Adrenal gland (tissue), 12 donors: ENCODE results near the gene GPRC5C. TPM values are rescaled to one million over a fixed set of nuclear protein-coding genes. Genes with fewer than 3 reads are reported as not detected.

Experiments used
- DNase-seq, 7 donors: peaks; one replicate each; pipeline ENCODE4 v3.0.0-alpha.2; 2019 to 2020
- H3K27ac ChIP-seq, 5 donors: fragments of 200-600 bp; sonication (generic) in 4 of 5; 1 replicate in 3 of 5; 2 replicates in 2 of 5; pipeline versions ENCODE4 v1.5.1 to v1.8.0; 2016 to 2020; ENCODE audit warnings: mild to moderate bottlenecking in 1 of 5
- H3K27me3 ChIP-seq: fragments of 200-600 bp; 2 replicates; pipeline ENCODE4 v1.8.0; 2021
- H3K36me3 ChIP-seq, 2 donors: fragments of 200-600 bp; replicated peaks in 1 of 2; 1 replicate in 1 of 2; 2 replicates in 1 of 2; pipeline versions ENCODE4 v1.5.1 to v1.8.0; 2018 to 2022
- H3K4me1 ChIP-seq, 2 donors: fragments of 200-600 bp; replicated peaks in 1 of 2; 1 replicate in 1 of 2; 2 replicates in 1 of 2; pipeline versions ENCODE4 v1.5.1 to v1.8.0; 2018 to 2021
- H3K4me3 ChIP-seq, 4 donors: fragments of 200-600 bp; sonication (generic) in 3 of 4; one replicate each; pipeline ENCODE4 v1.5.1; 2016 to 2018
- H3K9me3 ChIP-seq, 3 donors: fragments of 200-600 bp; sonication (generic) in 1 of 3; replicated peaks in 1 of 3; 1 replicate in 2 of 3; 2 replicates in 1 of 3; pipeline versions ENCODE4 v1.5.1 to v1.8.0; 2016 to 2021
- CTCF ChIP-seq, 6 experiments: fragments of 450-650 bp in 4 of 6; fragments of 200-600 bp in 2 of 6; sonication (generic) in 1 of 6; IDR thresholded peaks; 1 replicate in 5 of 6; 2 replicates in 1 of 6; pipeline versions ENCODE4 v1.5.1 to v1.8.0; 2016 to 2021; ENCODE audit warnings: antibody characterized with exemption in 6 of 6, mild to moderate bottlenecking in 2 of 6, moderate library complexity in 1 of 6
- POLR2A ChIP-seq, 2 donors: fragments of 450-650 bp; IDR thresholded peaks; one replicate each; pipeline ENCODE4 v1.6.1; 2017; ENCODE audit warnings: antibody characterized with exemption in 2 of 2, mild to moderate bottlenecking in 2 of 2, moderate library complexity in 1 of 2
- WGBS, 4 donors: extraction: QIAGEN DNeasy Blood & Tissue Kit in 2 of 4; methylation state at CpG; one replicate each; pipeline versions ENCODE4 v1.1.5 to v1.1.7; 2013 to 2017; 5-methylcytosine and 5-hydroxymethylcytosine counted together
- intact Hi-C, 2 donors: fragments of 100-400 bp; cut with DNase I; formaldehyde crosslinking; loops; one replicate each; pipeline versions ENCODE4 v1.14.1 to v1.15.0; 2022 to 2023
- polyA plus RNA-seq, 3 donors: library from polyadenylated mRNA; stranded (reverse); fragments of 200-250 nt in 2 of 3; fragments of 350-450 nt in 1 of 3; fragmentation: Illumina TruSeq in 1 of 3; extraction: RNeasy Lipid Tissue Mini Kit (QIAGEN cat#74804) in 1 of 3; gene quantifications; one replicate each; pipeline ENCODE4 v1.2.3, GENCODE V29; 2013 to 2014
- total RNA-seq, 9 donors: library from RNA; depleted of rRNA in 4 of 9; stranded (reverse); fragments of >200 nt in 4 of 9; fragments of 120-200 nt in 1 of 9; fragmentation: NEBNext Ultra II Directional in 1 of 9; extraction: Animal tissue kit (Norgen Biotek cat#: 25700) in 1 of 9; gene quantifications; one replicate each; pipeline versions ENCODE4 v1.1.0 to v1.2.4, GENCODE V29; 2013 to 2023
- donor health status: healthy with polysubstance abuse.
- donor health status: Bipolar disorder and iron deficiency.
- donor health status: DM: yes; HTN: yes; CAD: no.
- donor health status: DM: no; HTN: no; CAD: no.
- donor health status: DM: no; HTN: no; CAD: no.
- donor health status: DM: yes; HTN: yes; CAD: no.

The GPRC5C gene
- total and polyA plus RNA-seq, 12 donors = 2.7 to 67.2 (median 30.5) TPM

- intact Hi-C loops = no loop called here
- WGBS, 4 donors = 72 to 81% (median 79%) methylated on average over 4 to 10 of the region's 10 CpGs
- DNase-seq = no peak
- H3K9me3 ChIP-seq = no peaks in the 10 kb centered on the region
- H3K36me3 ChIP-seq = no peaks in the 10 kb centered on the region
- no peak overlapping the region for H3K4me3 ChIP-seq
- H3K27ac ChIP-seq = no peak overlapping the region
- no peaks in the 10 kb centered on the region for H3K27me3 ChIP-seq
- TF ChIP-seq POLR2A (IDR thresholded peaks at IDR 0.05) = no peak
- no peak for TF ChIP-seq CTCF (IDR thresholded peaks at IDR 0.05)
- peaks cover 0 to 3% of the 10 kb centered on the region in 2 donors for H3K4me1 ChIP-seq
Observed at GRCh38 chr17:74461611-74462010, 29.7 kb downstream of the GPRC5C start.

- Histone ChIP-seq H3K9me3 (no peaks in the 10 kb centered on the region), H3K4me3 (no peak overlapping the region), H3K27me3 (peaks cover 12% of the 10 kb centered on the region), H3K4me1 (no peaks in the 10 kb centered on the region), H3K36me3 (no peaks in the 10 kb centered on the region), H3K27ac (no peak overlapping the region)
- intact Hi-C loops = no loop called here
- DNase-seq = no peak
- no peak for TF ChIP-seq POLR2A (IDR thresholded peaks at IDR 0.05)
- TF ChIP-seq CTCF (IDR thresholded peaks at IDR 0.05) = no peak
- WGBS, 4 donors = 76 to 85% (median 81%) methylated on average over 7 of the region's 7 CpGs
Observed at GRCh38 chr17:74464730-74465377, 33.0 kb downstream of the GPRC5C start.

GRCh38 chr17:74465378-74466110 lies 33.7 kb downstream of the GPRC5C start:
- intact Hi-C loops = no loop called here
- Histone ChIP-seq H3K4me1 (no peaks in the 10 kb centered on the region), H3K36me3 (no peaks in the 10 kb centered on the region), H3K27ac (peak overlapping the region in 2 of 5 donors; percentile 69 to 82), H3K9me3 (no peaks in the 10 kb centered on the region), H3K4me3 (no peak overlapping the region), H3K27me3 (peaks cover 12% of the 10 kb centered on the region)
- 69 to 82% (median 74%) methylated on average over 8 of the region's 8 CpGs for WGBS, 4 donors
- no peak for DNase-seq
- TF ChIP-seq CTCF (IDR thresholded peaks at IDR 0.05) (no peak), POLR2A (IDR thresholded peaks at IDR 0.05) (no peak)

- intact Hi-C loops = no loop called here
- Histone ChIP-seq H3K27me3 (peaks cover 15% of the 10 kb centered on the region), H3K36me3 (no peaks in the 10 kb centered on the region), H3K4me3 (peak within 1 kb of the TSS in 1 of 4 donors; percentile 43), H3K9me3 (no peaks in the 10 kb centered on the region), H3K4me1 (no peaks in the 10 kb centered on the region), H3K27ac (peak within 1 kb of the TSS; percentile 34 to 82 (median 41))
- TF ChIP-seq POLR2A (IDR thresholded peaks at IDR 0.05) = no peak
- no peak for TF ChIP-seq CTCF (IDR thresholded peaks at IDR 0.05)
- WGBS, 4 donors = 29 to 40% (median 31%) methylated on average over 23 to 25 of the region's 25 CpGs
- DNase-seq = peak in 6 of 7 donors; percentile 38 to 71 (median 50)
Observed at GRCh38 chr17:74466111-74466827, 34.4 kb downstream of the GPRC5C start, which contains the start of gene CD300A. Gene CD300A, plus strand, starts transcription at chr17:74466634. Its CDS starts 70 bp downstream, at chr17:74466704.
